ENCODE data around the gene SLC9A8.
A peak's percentile ranks its signal among the peaks of the same experiment; 100 is the strongest.

Gene SLC9A8

GRCh38 chr20:49889935-49890333, 77.3 kb downstream of the SLC9A8 start:
- Histone ChIP-seq H3K27me3 (ENCODE audit: low read length) (no peaks in the 10 kb centered on the region), H3K27ac (ENCODE audit: low read depth, low read length) (no peak overlapping the region), H4K20me1 (ENCODE audit: low read depth, low read length) (no peaks in the 10 kb centered on the region), H3K79me2 (ENCODE audit: insufficient read depth, low read length) (no peaks in the 10 kb centered on the region), H3K9ac (ENCODE audit: low read length) (no peak overlapping the region), H3K9me3 (ENCODE audit: insufficient read depth, low read length) (no peaks in the 10 kb centered on the region), H3K4me3 (ENCODE audit: insufficient read depth, low read length, poor library complexity, severe bottlenecking) (no peak overlapping the region), H2AFZ (ENCODE audit: low read depth, low read length, severe bottlenecking) (no peak overlapping the region), H3K36me3 (ENCODE audit: low read length) (no peaks in the 10 kb centered on the region), H3F3A (ENCODE audit: insufficient read depth) (no peaks in the 10 kb centered on the region), H3K9me2 (replicated peaks; ENCODE audit: insufficient read depth, low read length) (no peaks in the 10 kb centered on the region), H3K4me2 (ENCODE audit: low read depth, low read length, poor library complexity, severe bottlenecking) (no peak overlapping the region)
- TF ChIP-seq EZH2phosphoT487 (conservative IDR thresholded peaks at IDR 0.05; ENCODE audit: low read length), result no peak
- peak; percentile 18 for TF ChIP-seq CTCF (IDR thresholded peaks at IDR 0.05; ENCODE audit: insufficient read depth, low read length, poor library complexity, severe bottlenecking)

GRCh38 chr20:49890471-49891361, 78.1 kb downstream of the SLC9A8 start:
- H3F3A ChIP-seq (ENCODE audit: insufficient read depth), result no peaks in the 10 kb centered on the region
- H3K27ac ChIP-seq (ENCODE audit: low read depth, low read length), result no peak overlapping the region
- no peak overlapping the region for H2AFZ ChIP-seq (ENCODE audit: low read depth, low read length, severe bottlenecking)
- H3K9me2 ChIP-seq (replicated peaks; ENCODE audit: insufficient read depth, low read length), result no peaks in the 10 kb centered on the region
- no peaks in the 10 kb centered on the region for H4K20me1 ChIP-seq (ENCODE audit: low read depth, low read length)
- no peaks in the 10 kb centered on the region for H3K27me3 ChIP-seq (ENCODE audit: low read length)
- H3K4me2 ChIP-seq (ENCODE audit: low read depth, low read length, poor library complexity, severe bottlenecking), result no peak overlapping the region
- no peaks in the 10 kb centered on the region for H3K79me2 ChIP-seq (ENCODE audit: insufficient read depth, low read length)
- H3K9me3 ChIP-seq (ENCODE audit: insufficient read depth, low read length), result no peaks in the 10 kb centered on the region
- no peaks in the 10 kb centered on the region for H3K36me3 ChIP-seq (ENCODE audit: low read length)
- no peak overlapping the region for H3K4me3 ChIP-seq (ENCODE audit: insufficient read depth, low read length, poor library complexity, severe bottlenecking)
- TF ChIP-seq CTCF (IDR thresholded peaks at IDR 0.05; ENCODE audit: insufficient read depth, low read length, poor library complexity, severe bottlenecking) (no peak), EZH2phosphoT487 (conservative IDR thresholded peaks at IDR 0.05; ENCODE audit: low read length) (no peak)
- H3K9ac ChIP-seq (ENCODE audit: low read length), result no peak overlapping the region

GRCh38 chr20:49891476-49892110, 79.0 kb downstream of the SLC9A8 start:
- no peak overlapping the region for H2AFZ ChIP-seq (ENCODE audit: low read depth, low read length, severe bottlenecking)
- H3K9me3 ChIP-seq (ENCODE audit: insufficient read depth, low read length), result no peaks in the 10 kb centered on the region
- TF ChIP-seq CTCF (IDR thresholded peaks at IDR 0.05; ENCODE audit: insufficient read depth, low read length, poor library complexity, severe bottlenecking) (no peak), EZH2phosphoT487 (conservative IDR thresholded peaks at IDR 0.05; ENCODE audit: low read length) (no peak)
- no peaks in the 10 kb centered on the region for H3K36me3 ChIP-seq (ENCODE audit: low read length)
- H4K20me1 ChIP-seq (ENCODE audit: low read depth, low read length), result no peaks in the 10 kb centered on the region
- no peaks in the 10 kb centered on the region for H3F3A ChIP-seq (ENCODE audit: insufficient read depth)
- no peak overlapping the region for H3K4me3 ChIP-seq (ENCODE audit: insufficient read depth, low read length, poor library complexity, severe bottlenecking)
- no peak overlapping the region for H3K9ac ChIP-seq (ENCODE audit: low read length)
- no peaks in the 10 kb centered on the region for H3K79me2 ChIP-seq (ENCODE audit: insufficient read depth, low read length)
- H3K9me2 ChIP-seq (replicated peaks; ENCODE audit: insufficient read depth, low read length), result no peaks in the 10 kb centered on the region
- H3K27me3 ChIP-seq (ENCODE audit: low read length), result no peaks in the 10 kb centered on the region
- no peak overlapping the region for H3K4me2 ChIP-seq (ENCODE audit: low read depth, low read length, poor library complexity, severe bottlenecking)
- H3K27ac ChIP-seq (ENCODE audit: low read depth, low read length), result no peak overlapping the region
